ENCODE measurements around the gene DCLK1.
"Not testable (repeated sequence)": the region's sequence is repeated elsewhere in the genome, so short reads cannot be mapped to it uniquely, and the experiment has no call there.

Gene DCLK1

GRCh38 chr13:36082806-36083205, 48.4 kb downstream of the DCLK1 start:
- DNase-seq, result no peak

- DNase-seq, result no peak
Measured at GRCh38 chr13:36082396-36082795, 48.8 kb downstream of the DCLK1 start.

GRCh38 chr13:36076211-36076610, 55.0 kb downstream of the DCLK1 start:
- no peak for DNase-seq

- DNase-seq, result no peak
Measured at GRCh38 chr13:36074659-36075058, 56.5 kb downstream of the DCLK1 start.

GRCh38 chr13:36072152-36072935, 58.8 kb downstream of the DCLK1 start:
- no peak for DNase-seq

GRCh38 chr13:36070504-36071192, 60.5 kb downstream of the DCLK1 start:
- not testable (repeated sequence) for DNase-seq

GRCh38 chr13:36069881-36070366, 61.3 kb downstream of the DCLK1 start:
- DNase-seq, result no peak

GRCh38 chr13:36068991-36069390, 62.2 kb downstream of the DCLK1 start:
- DNase-seq, result no peak

GRCh38 chr13:36068566-36068965, 62.6 kb downstream of the DCLK1 start:
- no peak for DNase-seq

GRCh38 chr13:36067746-36068381, 63.3 kb downstream of the DCLK1 start:
- no peak for DNase-seq

GRCh38 chr13:36062249-36062648, 68.9 kb downstream of the DCLK1 start:
- DNase-seq, result no peak

GRCh38 chr13:36061621-36062020, 69.6 kb downstream of the DCLK1 start:
- no peak for DNase-seq

- no peak for DNase-seq
Measured at GRCh38 chr13:36061054-36061453, 70.1 kb downstream of the DCLK1 start.

- no peak for DNase-seq
Measured at GRCh38 chr13:36059321-36059720, 71.9 kb downstream of the DCLK1 start.

GRCh38 chr13:36058116-36058515, 73.1 kb downstream of the DCLK1 start:
- no peak for DNase-seq

- no peak for DNase-seq
Measured at GRCh38 chr13:36057547-36057946, 73.6 kb downstream of the DCLK1 start.

GRCh38 chr13:36057041-36057440, 74.1 kb downstream of the DCLK1 start:
- DNase-seq, result no peak

- no peak for DNase-seq
Measured at GRCh38 chr13:36055366-36055765, 75.8 kb downstream of the DCLK1 start.

- no peak for DNase-seq
Measured at GRCh38 chr13:36054041-36054440, 77.1 kb downstream of the DCLK1 start.

GRCh38 chr13:36051082-36051481, 80.1 kb downstream of the DCLK1 start:
- DNase-seq, result no peak

- no peak for DNase-seq
Measured at GRCh38 chr13:36046672-36047071, 84.5 kb downstream of the DCLK1 start.

- no peak for DNase-seq
Measured at GRCh38 chr13:36038785-36039555, 92.2 kb downstream of the DCLK1 start.

GRCh38 chr13:36033035-36033434, 98.1 kb downstream of the DCLK1 start:
- no peak for DNase-seq

Measured in NCI-H2171 (cell line).